GM18505 (cell line): Measurements from ENCODE around the gene KANSL1L.

Experiments
- ATAC-seq: cut with Tn5 transposase; IDR thresholded peaks from one replicate; pipeline ENCODE4 v1.9.1; 2021; ENCODE audit not compliant: unreplicated experiment
- POLR2A ChIP-seq: IDR thresholded peaks from 4 replicates; pipeline ENCODE4 v1.6.1; 2011; ENCODE audit warnings: borderline replicate concordance; ENCODE audit not compliant: insufficient read depth, insufficient read length; ENCODE audit errors: extremely low read depth

KANSL1L gene

DNA sequence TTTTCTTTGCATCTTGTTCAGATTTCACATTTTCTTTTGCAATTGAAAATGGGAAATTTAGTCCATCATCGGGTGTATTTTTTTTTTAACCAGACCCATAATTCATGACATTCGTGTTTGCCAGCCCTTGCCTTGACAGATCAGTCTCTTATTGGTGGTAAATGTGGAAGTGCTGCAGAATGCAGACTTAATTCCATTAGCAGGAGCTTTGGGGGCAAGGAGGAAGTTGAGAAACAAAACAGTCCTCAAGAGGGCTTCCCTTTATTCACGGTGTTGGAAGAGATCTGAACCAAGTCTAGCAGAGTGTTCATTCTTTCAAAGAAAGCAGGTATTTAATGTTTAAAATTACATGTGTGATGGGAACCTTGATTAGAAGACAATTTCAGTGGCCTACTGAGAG, 185.3 kb downstream of the KANSL1L start:
- ATAC-seq = no peak

DNA sequence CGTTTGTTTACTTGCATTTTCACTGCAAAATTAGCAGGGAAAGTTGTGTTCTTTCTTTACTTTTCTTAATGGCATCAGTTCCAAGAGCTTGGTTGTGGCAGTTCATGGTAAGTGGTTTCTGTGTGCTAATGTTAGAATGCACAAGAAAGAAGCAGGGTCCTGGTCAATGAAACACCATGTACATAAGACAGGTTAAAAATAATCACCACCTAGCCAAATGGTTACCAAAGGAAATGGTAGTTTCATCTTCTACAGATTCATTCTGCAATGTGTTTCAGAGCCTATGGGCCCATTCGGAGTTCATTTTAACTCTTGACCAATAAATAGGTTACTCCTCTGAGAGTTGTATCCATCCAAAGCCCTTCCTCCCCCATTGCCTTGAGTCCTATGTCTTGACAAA, 186.9 kb downstream of the KANSL1L start:
- TF ChIP-seq POLR2A = no peak
- no peak for ATAC-seq

More for the DNA sequence above, 185.3 kb downstream of the KANSL1L start:
- no peak for TF ChIP-seq POLR2A

DNA sequence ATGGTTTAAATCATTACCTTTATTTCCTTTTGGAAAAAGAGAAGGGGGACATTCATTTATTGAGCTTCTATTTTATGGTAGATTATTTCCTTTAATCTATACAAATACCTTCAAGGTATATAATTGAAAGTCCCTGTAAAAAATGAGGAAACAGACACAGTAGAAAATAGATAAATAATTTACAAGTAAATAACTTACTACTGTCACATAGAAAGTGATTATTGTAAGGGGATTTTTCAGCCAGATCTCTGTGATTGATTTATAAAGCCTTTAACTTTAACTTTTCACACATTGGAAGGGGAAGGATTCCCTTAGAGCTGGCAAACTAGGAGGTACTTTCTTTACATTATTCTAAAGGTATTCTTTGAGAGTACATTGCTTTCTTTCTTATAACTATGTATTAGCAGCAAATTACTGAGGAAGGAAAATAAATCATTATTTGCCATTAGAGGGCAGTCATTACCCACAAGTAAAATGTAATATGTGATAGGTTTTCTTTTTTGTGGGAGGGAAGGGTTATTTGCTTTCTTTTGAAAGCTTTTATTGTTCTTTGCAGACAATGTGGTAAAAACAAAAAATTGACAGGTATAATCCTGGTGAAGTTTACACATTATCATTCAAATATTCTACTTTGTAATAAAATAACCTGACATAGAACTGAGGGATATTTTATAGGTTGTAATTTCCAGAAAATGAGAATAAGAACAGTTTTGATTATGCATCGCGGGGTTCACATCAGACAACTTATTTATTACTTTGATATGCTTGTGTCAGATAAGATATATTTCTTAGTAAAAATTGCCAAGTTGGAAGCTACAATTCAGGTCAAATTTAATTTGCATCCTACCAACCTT, 193.6 kb downstream of the KANSL1L start:
- no peak for TF ChIP-seq POLR2A
- peak; percentile 42 for ATAC-seq

DNA sequence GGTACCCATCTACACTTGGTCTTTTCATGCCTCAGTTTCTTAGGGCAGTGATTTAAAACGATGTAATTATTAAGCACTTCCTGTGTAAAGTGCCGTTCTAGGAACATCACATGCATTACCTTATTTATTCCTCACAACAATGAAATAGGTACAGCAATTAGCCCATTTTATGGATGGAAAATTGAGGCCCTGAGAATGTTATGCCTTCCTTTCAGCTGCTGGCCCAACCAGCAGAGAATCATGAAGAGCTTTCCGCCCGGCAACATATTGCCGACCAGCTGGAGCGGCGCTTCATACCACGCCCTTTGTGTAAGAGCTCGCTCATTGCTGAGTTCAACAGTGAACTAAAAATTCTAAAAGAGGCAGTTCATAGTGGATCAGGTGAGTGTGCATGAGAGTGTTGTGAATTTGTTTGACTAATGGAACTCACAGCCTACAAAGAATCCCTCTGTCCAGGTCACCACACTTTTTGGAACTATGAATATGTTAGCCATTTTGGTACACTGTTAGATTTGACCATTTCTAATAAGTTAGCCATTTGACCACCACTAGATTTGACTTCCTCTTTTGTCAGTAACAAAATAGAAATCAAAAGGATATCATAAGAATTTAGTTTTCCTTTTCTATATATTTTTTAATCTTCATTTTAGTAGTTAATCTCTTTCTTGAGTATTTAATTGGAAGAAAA, 194.4 kb downstream of the KANSL1L start:
- TF ChIP-seq POLR2A = no peak
- ATAC-seq = peak; percentile 79

DNA sequence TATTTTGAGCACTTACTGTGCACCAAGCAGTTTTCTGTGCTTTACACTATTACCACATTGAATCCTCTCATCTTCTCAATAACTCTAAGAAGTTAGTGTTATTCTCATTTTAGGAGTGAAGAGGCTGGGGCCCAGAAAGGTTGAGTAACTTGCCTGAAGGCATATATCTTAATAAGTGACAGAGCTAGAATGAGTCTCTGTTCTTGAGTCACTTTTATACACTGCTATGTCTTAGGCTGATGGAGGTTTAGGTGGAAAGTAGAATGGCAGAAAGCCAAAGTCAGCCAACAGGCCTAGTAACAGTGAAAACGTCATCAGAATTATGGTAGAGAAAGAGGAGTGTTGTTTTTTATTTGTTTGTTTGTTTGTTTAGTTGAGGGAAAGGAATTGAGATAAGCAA, 196.6 kb downstream of the KANSL1L start:
- TF ChIP-seq POLR2A = no peak
- no peak for ATAC-seq

DNA sequence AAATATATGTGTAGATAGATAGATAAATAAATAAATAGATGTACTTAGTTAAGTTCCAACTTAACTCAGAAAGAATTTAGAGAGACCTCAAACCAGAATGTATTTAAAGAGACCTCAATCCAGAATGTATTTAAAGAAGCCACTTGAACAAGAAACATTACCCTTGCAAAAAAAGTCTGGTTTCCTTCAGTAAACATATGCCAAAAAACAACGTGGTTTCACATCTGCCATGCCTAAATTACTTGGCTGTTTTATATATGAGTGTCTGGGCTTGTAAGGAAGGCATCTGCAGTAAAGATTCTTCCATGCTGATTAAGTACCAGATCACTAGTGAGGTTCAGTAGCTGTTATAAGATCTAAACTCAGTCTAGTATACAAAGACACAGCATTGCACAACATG, 197.9 kb downstream of the KANSL1L start:
- no peak for ATAC-seq
- no peak for TF ChIP-seq POLR2A
